ENCODE results near the gene GRM2.

GRM2 gene

DNA sequence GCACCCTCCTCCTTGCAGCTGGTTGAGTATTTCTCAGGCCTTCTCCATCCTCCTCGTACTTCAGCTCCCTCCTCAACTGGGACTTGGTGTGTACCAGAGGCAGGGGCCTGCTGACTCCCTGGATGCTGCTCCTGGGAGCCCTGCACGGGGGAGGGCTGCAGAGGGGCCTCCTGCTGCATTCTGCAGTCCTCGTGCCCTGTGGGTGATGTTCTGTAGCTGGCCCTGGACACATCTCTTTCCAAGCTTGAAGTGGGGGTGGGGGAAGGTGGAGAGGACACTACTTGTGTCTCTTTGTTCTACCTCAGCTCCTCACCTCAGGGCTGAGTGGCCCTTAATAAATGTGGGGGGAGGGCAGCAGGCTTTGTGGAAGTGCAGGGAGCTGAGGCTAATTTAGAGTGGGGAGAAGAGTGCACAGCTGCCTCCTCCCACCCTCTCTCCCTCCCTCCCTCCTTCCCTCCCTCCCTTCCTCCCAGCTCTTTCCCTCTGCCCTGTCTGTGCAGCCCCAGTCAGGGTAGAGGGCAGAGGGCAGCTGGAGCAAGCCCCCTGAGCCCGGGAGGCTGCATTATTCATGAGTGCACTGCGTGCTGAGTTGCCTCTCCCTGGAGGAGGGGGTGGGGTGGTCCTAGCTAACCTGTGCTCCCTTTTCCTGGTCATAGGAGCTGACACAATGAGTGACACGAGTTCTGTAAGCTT is 3.7 kb upstream of the GRM2 start:
- Histone ChIP-seq H2AFZ (ENCODE audit: low read depth, low read length) (no peak overlapping the region), H3K9ac (ENCODE audit: low read depth, low read length) (no peak overlapping the region), H3K36me3 (ENCODE audit: insufficient read depth, low read length) (peaks cover 72% of the 10 kb centered on the region), H3K27me3 (ENCODE audit: insufficient read depth, low read length, poor library complexity) (no peaks in the 10 kb centered on the region), H3K4me3 (ENCODE audit: low read depth in 1 of 2, low read length in 2 of 2) (no peak overlapping the region), H3K9me3 (ENCODE audit: insufficient read depth, low read length, severe bottlenecking) (no peaks in the 10 kb centered on the region), H3K27ac (ENCODE audit: low read length) (no peak overlapping the region), H4K20me1 (ENCODE audit: insufficient read depth, low read length) (peaks cover 28% of the 10 kb centered on the region), H3K4me1 (ENCODE audit: insufficient read depth, low read length) (no peaks in the 10 kb centered on the region), H3K4me2 (ENCODE audit: insufficient read depth, low read length) (no peak overlapping the region), H3K79me2 (ENCODE audit: insufficient read depth, low read length) (no peaks in the 10 kb centered on the region)
- TF ChIP-seq EZH2 (IDR thresholded peaks at IDR 0.05; ENCODE audit: borderline replicate concordance, low read depth, low read length, severe bottlenecking), result no peak
- TF ChIP-seq, protein P1, sequence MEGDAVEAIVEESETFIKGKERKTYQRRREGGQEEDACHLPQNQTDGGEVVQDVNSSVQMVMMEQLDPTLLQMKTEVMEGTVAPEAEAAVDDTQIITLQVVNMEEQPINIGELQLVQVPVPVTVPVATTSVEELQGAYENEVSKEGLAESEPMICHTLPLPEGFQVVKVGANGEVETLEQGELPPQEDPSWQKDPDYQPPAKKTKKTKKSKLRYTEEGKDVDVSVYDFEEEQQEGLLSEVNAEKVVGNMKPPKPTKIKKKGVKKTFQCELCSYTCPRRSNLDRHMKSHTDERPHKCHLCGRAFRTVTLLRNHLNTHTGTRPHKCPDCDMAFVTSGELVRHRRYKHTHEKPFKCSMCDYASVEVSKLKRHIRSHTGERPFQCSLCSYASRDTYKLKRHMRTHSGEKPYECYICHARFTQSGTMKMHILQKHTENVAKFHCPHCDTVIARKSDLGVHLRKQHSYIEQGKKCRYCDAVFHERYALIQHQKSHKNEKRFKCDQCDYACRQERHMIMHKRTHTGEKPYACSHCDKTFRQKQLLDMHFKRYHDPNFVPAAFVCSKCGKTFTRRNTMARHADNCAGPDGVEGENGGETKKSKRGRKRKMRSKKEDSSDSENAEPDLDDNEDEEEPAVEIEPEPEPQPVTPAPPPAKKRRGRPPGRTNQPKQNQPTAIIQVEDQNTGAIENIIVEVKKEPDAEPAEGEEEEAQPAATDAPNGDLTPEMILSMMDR (IDR thresholded peaks at IDR 0.05; ENCODE audit: borderline replicate concordance, extremely low read depth, low read length, poor library complexity, severe bottlenecking), result no peak
- DNase-seq, result no peak
- no peak for ATAC-seq (ENCODE audit: insufficient read depth, low read depth)

DNA sequence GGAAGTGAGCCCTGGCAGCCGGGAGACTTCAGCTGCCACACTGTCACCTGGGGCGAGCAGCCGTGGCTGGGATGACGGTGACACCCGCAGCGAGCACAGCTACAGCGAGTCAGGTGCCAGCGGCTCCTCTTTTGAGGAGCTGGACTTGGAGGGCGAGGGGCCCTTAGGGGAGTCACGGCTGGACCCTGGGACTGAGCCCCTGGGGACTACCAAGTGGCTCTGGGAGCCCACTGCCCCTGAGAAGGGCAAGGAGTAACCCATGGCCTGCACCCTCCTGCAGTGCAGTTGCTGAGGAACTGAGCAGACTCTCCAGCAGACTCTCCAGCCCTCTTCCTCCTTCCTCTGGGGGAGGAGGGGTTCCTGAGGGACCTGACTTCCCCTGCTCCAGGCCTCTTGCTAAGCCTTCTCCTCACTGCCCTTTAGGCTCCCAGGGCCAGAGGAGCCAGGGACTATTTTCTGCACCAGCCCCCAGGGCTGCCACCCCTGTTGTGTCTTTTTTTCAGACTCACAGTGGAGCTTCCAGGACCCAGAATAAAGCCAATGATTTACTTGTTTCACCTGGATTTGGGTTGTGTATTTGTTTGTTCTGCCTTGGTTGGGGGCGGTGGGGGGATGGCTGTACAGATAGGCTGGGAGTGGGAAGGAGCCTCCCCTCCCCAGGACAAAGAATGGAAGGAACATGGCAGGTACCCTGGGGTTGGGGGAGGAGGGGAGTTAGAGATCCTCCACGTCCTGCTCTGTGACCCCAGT is 2.9 kb upstream of the GRM2 start:
- no peak overlapping the region for H3K4me2 ChIP-seq (ENCODE audit: insufficient read depth, low read length)
- no peaks in the 10 kb centered on the region for H3K79me2 ChIP-seq (ENCODE audit: insufficient read depth, low read length)
- no peaks in the 10 kb centered on the region for H3K27me3 ChIP-seq (ENCODE audit: insufficient read depth, low read length, poor library complexity)
- DNase-seq (no peak), ATAC-seq (ENCODE audit: insufficient read depth, low read depth) (no peak)
- no peaks in the 10 kb centered on the region for H3K4me1 ChIP-seq (ENCODE audit: insufficient read depth, low read length)
- H3K9ac ChIP-seq (ENCODE audit: low read depth, low read length), result no peak overlapping the region
- H4K20me1 ChIP-seq (ENCODE audit: insufficient read depth, low read length), result peaks cover 28% of the 10 kb centered on the region
- no peak overlapping the region for H3K4me3 ChIP-seq (ENCODE audit: low read depth in 1 of 2, low read length in 2 of 2)
- H3K27ac ChIP-seq (ENCODE audit: low read length), result no peak overlapping the region
- TF ChIP-seq EZH2 (IDR thresholded peaks at IDR 0.05; ENCODE audit: borderline replicate concordance, low read depth, low read length, severe bottlenecking), result no peak
- TF ChIP-seq, protein P1 (IDR thresholded peaks at IDR 0.05; ENCODE audit: borderline replicate concordance, extremely low read depth, low read length, poor library complexity, severe bottlenecking), result no peak
- H2AFZ ChIP-seq (ENCODE audit: low read depth, low read length), result no peak overlapping the region
- H3K36me3 ChIP-seq (ENCODE audit: insufficient read depth, low read length), result peaks cover 65% of the 10 kb centered on the region
- no peaks in the 10 kb centered on the region for H3K9me3 ChIP-seq (ENCODE audit: insufficient read depth, low read length, severe bottlenecking)

DNA sequence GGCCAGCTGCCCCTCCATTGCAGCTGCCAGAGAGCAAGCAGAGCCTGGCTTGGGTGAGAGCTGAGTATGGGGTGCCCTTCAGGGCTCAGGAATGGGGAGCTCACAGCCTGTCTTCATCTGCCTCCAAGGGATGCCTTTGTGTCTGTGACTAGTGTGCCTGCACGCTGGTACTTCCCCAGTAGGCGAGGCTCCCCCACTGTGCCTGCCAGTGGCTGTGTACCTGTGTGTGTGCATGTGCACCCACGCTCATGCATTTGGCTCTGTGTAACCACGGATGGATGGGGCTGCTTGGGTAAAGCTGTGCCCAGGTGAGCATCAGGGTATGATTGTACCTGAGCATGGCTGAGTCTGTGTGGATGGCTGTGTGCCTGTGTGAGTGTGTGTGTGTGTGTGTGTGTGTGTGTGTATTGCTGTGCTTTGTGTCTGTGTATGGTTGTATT is 2.3 kb upstream of the GRM2 start:
- no peaks in the 10 kb centered on the region for H3K4me1 ChIP-seq (ENCODE audit: insufficient read depth, low read length)
- no peak overlapping the region for H3K4me3 ChIP-seq (ENCODE audit: low read depth in 1 of 2, low read length in 2 of 2)
- no peak overlapping the region for H3K9ac ChIP-seq (ENCODE audit: low read depth, low read length)
- DNase-seq, result no peak
- no peaks in the 10 kb centered on the region for H3K27me3 ChIP-seq (ENCODE audit: insufficient read depth, low read length, poor library complexity)
- peaks cover 28% of the 10 kb centered on the region for H4K20me1 ChIP-seq (ENCODE audit: insufficient read depth, low read length)
- TF ChIP-seq EZH2 (IDR thresholded peaks at IDR 0.05; ENCODE audit: borderline replicate concordance, low read depth, low read length, severe bottlenecking), result no peak
- TF ChIP-seq, protein P1 (IDR thresholded peaks at IDR 0.05; ENCODE audit: borderline replicate concordance, extremely low read depth, low read length, poor library complexity, severe bottlenecking), result no peak
- peaks cover 59% of the 10 kb centered on the region for H3K36me3 ChIP-seq (ENCODE audit: insufficient read depth, low read length)
- ATAC-seq (ENCODE audit: insufficient read depth, low read depth), result no peak
- H3K79me2 ChIP-seq (ENCODE audit: insufficient read depth, low read length), result no peaks in the 10 kb centered on the region
- no peak overlapping the region for H2AFZ ChIP-seq (ENCODE audit: low read depth, low read length)
- H3K4me2 ChIP-seq (ENCODE audit: insufficient read depth, low read length), result no peak overlapping the region
- no peaks in the 10 kb centered on the region for H3K9me3 ChIP-seq (ENCODE audit: insufficient read depth, low read length, severe bottlenecking)
- H3K27ac ChIP-seq (ENCODE audit: low read length), result no peak overlapping the region

Measured in DND-41 (cell line).